Epithelial cell of proximal tubule (primary cell): ENCODE results near the gene PDYN. TPM values are rescaled to one million over a fixed set of nuclear protein-coding genes. Genes with fewer than 3 reads are reported as not detected.

Experiments used
- DNase-seq: peaks from one replicate; pipeline ENCODE4 v3.0.0-alpha.2; 2011; ENCODE audit warnings: low read depth
- H3K4me3 ChIP-seq: 2 replicates; pipeline ENCODE4 v1.5.1; 2011; ENCODE audit warnings: low read depth, mild to moderate bottlenecking, low read length
- CTCF ChIP-seq: conservative IDR thresholded peaks from 2 replicates; pipeline ENCODE4 v1.5.1; 2012; ENCODE audit warnings: low read depth, mild to moderate bottlenecking, low read length
- total RNA-seq: library from RNA; depleted of rRNA; stranded (reverse); fragments of >200 nt; gene quantifications from 2 replicates; pipeline ENCODE4 v1.2.3, GENCODE V29; 2015

Gene PDYN
- total RNA-seq, 1 donor from 2014 or later = not detected

- no peak for DNase-seq
- H3K4me3 ChIP-seq = no peak overlapping the region
- no peak for TF ChIP-seq CTCF
These were observed 46.4 kb downstream of the PDYN start for GRCh38 chr20:1947535-1947846.

- no peak for DNase-seq
- TF ChIP-seq CTCF = no peak
- peak overlapping the region; percentile 36 for H3K4me3 ChIP-seq
These were observed 46.9 kb downstream of the PDYN start for GRCh38 chr20:1946762-1947534.

- no peak for DNase-seq
- TF ChIP-seq CTCF = no peak
- no peak overlapping the region for H3K4me3 ChIP-seq
These were observed 47.5 kb downstream of the PDYN start for GRCh38 chr20:1946442-1946761.

GRCh38 chr20:1945660-1946059, 48.2 kb downstream of the PDYN start:
- no peak overlapping the region for H3K4me3 ChIP-seq
- DNase-seq = no peak
- no peak for TF ChIP-seq CTCF

- no peak overlapping the region for H3K4me3 ChIP-seq
- DNase-seq = no peak
- no peak for TF ChIP-seq CTCF
These were observed 48.7 kb downstream of the PDYN start for GRCh38 chr20:1945134-1945618.

GRCh38 chr20:1944345-1945091, 49.3 kb downstream of the PDYN start:
- H3K4me3 ChIP-seq = no peak overlapping the region
- DNase-seq = no peak
- peak; percentile 8 for TF ChIP-seq CTCF
